Sigmoid colon (tissue), 7 donors: ENCODE results near the gene DTX4. TPM values are rescaled to one million over a fixed set of nuclear protein-coding genes. Genes with fewer than 3 reads are reported as not detected.

Source experiments
- DNase-seq: peaks from one replicate; pipeline ENCODE4 v3.0.0-alpha.2; 2019
- H3K27ac ChIP-seq, 4 donors: fragments of 200-600 bp; sonication (generic); one replicate each; pipeline ENCODE4 v1.5.1; 2016 to 2019; ENCODE audit warnings: mild to moderate bottlenecking in 1 of 4
- H3K27me3 ChIP-seq, 3 donors: fragments of 200-600 bp; sonication (generic); one replicate each; pipeline ENCODE4 v1.5.1; 2019; ENCODE audit warnings: mild to moderate bottlenecking in 1 of 3
- H3K36me3 ChIP-seq, 4 donors: fragments of 200-600 bp; sonication (generic); one replicate each; pipeline ENCODE4 v1.5.1; 2016 to 2019
- H3K4me1 ChIP-seq, 4 donors: fragments of 200-600 bp; sonication (generic); one replicate each; pipeline ENCODE4 v1.5.1; 2017 to 2019
- H3K4me3 ChIP-seq, 4 donors: fragments of 200-600 bp; sonication (generic); one replicate each; pipeline ENCODE4 v1.5.1; 2017 to 2019; ENCODE audit warnings: mild to moderate bottlenecking in 2 of 4, moderate library complexity in 1 of 4
- H3K9me3 ChIP-seq, 4 donors: fragments of 200-600 bp in 3 of 4; sonication (generic) in 3 of 4; one replicate each; pipeline versions ENCODE4 v1.5.1 to v1.6.1; 2013 to 2019
- CTCF ChIP-seq, 4 experiments: fragments of 450-650 bp in 3 of 4; fragments of 200-600 bp in 1 of 4; IDR thresholded peaks; one replicate each; pipeline ENCODE4 v1.5.1; 2016 to 2019; ENCODE audit warnings: antibody characterized with exemption in 4 of 4, mild to moderate bottlenecking in 3 of 4, moderate library complexity in 2 of 4
- EP300 ChIP-seq, 4 donors: sonication (generic); formaldehyde crosslinking; IDR thresholded peaks; one replicate each; pipeline ENCODE4 v1.6.1; 2017; ENCODE audit warnings: antibody characterized with exemption in 4 of 4
- POLR2A ChIP-seq, 2 donors: fragments of 450-650 bp; IDR thresholded peaks; one replicate each; pipeline ENCODE4 v1.6.1; 2016; ENCODE audit warnings: antibody characterized with exemption in 2 of 2, mild to moderate bottlenecking in 2 of 2, moderate library complexity in 2 of 2
- POLR2AphosphoS5 ChIP-seq, 4 donors: sonication (generic); formaldehyde crosslinking; IDR thresholded peaks; one replicate each; pipeline ENCODE4 v1.6.1; 2017; ENCODE audit warnings: antibody characterized with exemption in 4 of 4
- WGBS, 2 donors: extraction: QIAGEN DNeasy Blood & Tissue Kit; methylation state at CpG; one replicate each; pipeline ENCODE4 v1.1.7; 2013; 5-methylcytosine and 5-hydroxymethylcytosine counted together
- intact Hi-C: fragments of 100-400 bp; cut with DNase I; formaldehyde crosslinking; loops from one replicate; pipeline ENCODE4 v1.15.1; 2023
- polyA plus RNA-seq, 3 donors: library from polyadenylated mRNA; stranded (reverse); fragments of 200-250 nt; gene quantifications; one replicate each; pipeline ENCODE4 v1.2.3, GENCODE V29; 2013
- total RNA-seq, 4 donors: library from RNA; depleted of rRNA; stranded (reverse); fragments of >200 nt; gene quantifications; one replicate each; pipeline ENCODE4 v1.1.0, GENCODE V29; 2016
- donor health status: healthy with polysubstance abuse.
- donor health status: Bipolar disorder and iron deficiency.
- donor health status: healthy.

The DTX4 gene
- total and polyA plus RNA-seq, 7 donors, result 3.5 to 29.0 (median 7.8) TPM

GRCh38 chr11:59183771-59184170 is 11.8 kb downstream of the DTX4 start:
- no peaks in the 10 kb centered on the region for H3K36me3 ChIP-seq
- H3K27me3 ChIP-seq, result peaks cover 0 to 8% (median 0%) of the 10 kb centered on the region in 3 donors
- 37 to 64% methylated on average over 1 of the region's 1 CpG for WGBS, 2 donors
- intact Hi-C loops, result no loop called here
- no peaks in the 10 kb centered on the region for H3K9me3 ChIP-seq
- DNase-seq, result peak; percentile 73
- H3K27ac ChIP-seq, result peak overlapping the region in 2 of 4 donors; percentile 20 to 60
- H3K4me3 ChIP-seq, result no peak overlapping the region
- TF ChIP-seq EP300 (IDR thresholded peaks at IDR 0.05), result no peak
- TF ChIP-seq POLR2AphosphoS5 (IDR thresholded peaks at IDR 0.05), result peak in 1 of 4 donors; percentile 31
- peaks cover 0 to 11% (median 8%) of the 10 kb centered on the region in 4 donors for H3K4me1 ChIP-seq

DNA sequence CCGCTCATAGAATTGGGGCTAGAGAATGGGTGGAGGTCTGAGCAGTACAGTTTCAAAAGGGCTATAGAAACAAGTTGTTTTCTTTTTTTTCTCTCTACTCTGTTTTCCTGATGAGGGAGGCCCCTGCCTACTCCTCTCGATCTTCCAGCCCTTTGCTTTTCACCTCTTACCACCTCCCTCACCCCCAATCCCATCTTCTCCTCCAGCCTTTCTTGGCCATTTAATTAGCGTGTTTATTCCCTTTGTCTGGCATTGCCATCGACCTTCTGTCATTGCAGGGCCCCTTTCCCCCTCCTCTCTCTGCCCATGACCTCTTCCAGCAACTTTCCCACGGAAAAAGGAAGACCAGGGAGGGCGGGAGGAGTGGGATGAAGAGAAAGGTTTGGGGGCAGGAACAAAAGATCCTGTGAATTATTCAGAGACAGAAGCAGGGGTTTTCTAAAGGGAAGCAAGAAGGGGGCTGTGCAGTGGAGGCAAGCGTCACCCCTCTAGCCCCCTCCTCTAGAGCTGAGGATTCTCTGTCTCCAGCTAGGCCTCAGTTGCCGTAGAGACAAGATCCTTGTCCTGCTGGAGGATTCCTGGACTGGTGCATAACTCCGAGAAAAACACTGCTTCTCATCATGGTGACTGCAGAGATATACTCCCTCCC is 12.9 kb downstream of the DTX4 start:
- peaks cover 0 to 13% (median 8%) of the 10 kb centered on the region in 4 donors for H3K4me1 ChIP-seq
- 31 to 65% methylated on average over 9 of the region's 9 CpGs for WGBS, 2 donors
- intact Hi-C loops, result no loop called here
- no peaks in the 10 kb centered on the region for H3K9me3 ChIP-seq
- peaks cover 0 to 8% (median 0%) of the 10 kb centered on the region in 3 donors for H3K27me3 ChIP-seq
- TF ChIP-seq POLR2AphosphoS5 (IDR thresholded peaks at IDR 0.05) (no peak), EP300 (IDR thresholded peaks at IDR 0.05) (no peak), CTCF (IDR thresholded peaks at IDR 0.05) (no peak), POLR2A (IDR thresholded peaks at IDR 0.05) (no peak)
- DNase-seq, result no peak
- peak overlapping the region in 3 of 4 donors; percentile 9 to 54 (median 11) for H3K27ac ChIP-seq
- no peaks in the 10 kb centered on the region for H3K36me3 ChIP-seq
- no peak overlapping the region for H3K4me3 ChIP-seq

DNA sequence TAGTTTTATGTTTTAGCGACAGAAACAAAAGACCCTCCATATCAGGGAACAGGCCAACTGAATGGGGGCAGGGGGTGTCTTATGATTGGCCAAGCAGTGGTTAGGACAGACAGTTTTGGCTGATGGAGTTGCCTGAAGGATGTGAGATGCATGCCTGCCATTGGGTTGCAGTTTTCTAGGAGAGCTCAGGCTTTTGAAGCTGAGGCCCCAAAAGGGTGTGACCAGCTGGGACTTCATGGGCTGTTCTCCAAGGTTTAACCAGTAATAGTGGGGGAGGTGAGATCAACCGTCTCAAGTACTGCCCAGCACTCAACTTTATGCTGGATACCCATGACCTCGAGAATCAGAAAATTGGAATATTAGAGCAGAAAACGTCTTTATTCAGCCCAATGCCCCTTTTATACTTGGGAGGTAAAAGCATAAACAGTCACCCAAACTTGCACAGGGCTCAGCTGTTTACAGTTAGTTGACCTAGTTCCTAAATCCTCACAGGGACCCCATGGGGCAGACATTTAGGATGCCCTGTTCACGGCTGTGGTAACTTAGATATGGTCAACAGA is 13.5 kb downstream of the DTX4 start:
- H3K36me3 ChIP-seq, result no peaks in the 10 kb centered on the region
- H3K9me3 ChIP-seq, result no peaks in the 10 kb centered on the region
- H3K4me3 ChIP-seq, result no peak overlapping the region
- peak overlapping the region in 2 of 4 donors; percentile 9 to 11 for H3K27ac ChIP-seq
- no peak for DNase-seq
- 15 to 59% methylated on average over 5 of the region's 5 CpGs for WGBS, 2 donors
- peaks cover 0 to 8% (median 0%) of the 10 kb centered on the region in 3 donors for H3K27me3 ChIP-seq
- no peak for TF ChIP-seq POLR2AphosphoS5 (IDR thresholded peaks at IDR 0.05)
- TF ChIP-seq CTCF (IDR thresholded peaks at IDR 0.05), result no peak
- no peak for TF ChIP-seq EP300 (IDR thresholded peaks at IDR 0.05)
- no peak for TF ChIP-seq POLR2A (IDR thresholded peaks at IDR 0.05)
- intact Hi-C loops, result no loop called here
- peaks cover 0 to 14% (median 8%) of the 10 kb centered on the region in 4 donors for H3K4me1 ChIP-seq

DNA sequence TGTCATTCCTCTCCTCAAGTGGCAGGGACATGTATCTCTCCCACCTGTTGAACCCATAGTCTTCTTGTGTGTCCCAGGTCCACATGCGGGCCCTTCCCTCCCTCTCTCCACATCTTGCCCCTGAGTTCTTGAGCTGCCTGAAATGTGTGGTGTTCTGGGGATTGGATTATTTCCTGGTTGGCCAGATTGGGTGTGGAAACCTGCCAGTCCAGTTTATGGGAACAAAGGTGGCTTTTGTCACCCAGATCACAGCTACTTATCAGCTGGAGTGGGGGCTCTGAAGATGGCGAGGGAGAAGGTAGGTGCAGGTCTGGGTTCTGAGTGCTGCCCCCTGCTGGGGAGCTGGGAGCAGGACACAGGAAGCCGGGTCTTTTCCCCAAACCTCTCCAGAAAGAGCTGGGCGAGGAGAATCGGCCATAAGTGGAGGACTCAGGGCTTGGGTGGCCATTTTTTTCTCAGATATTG is 14.2 kb downstream of the DTX4 start:
- TF ChIP-seq EP300 (IDR thresholded peaks at IDR 0.05) (no peak), CTCF (IDR thresholded peaks at IDR 0.05) (peak in 2 of 4 experiments; percentile 30 to 68), POLR2A (IDR thresholded peaks at IDR 0.05) (peak in 1 of 2 donors; percentile 29), POLR2AphosphoS5 (IDR thresholded peaks at IDR 0.05) (no peak)
- no peak for DNase-seq

GRCh38 chr11:59187035-59187434 is 15.1 kb downstream of the DTX4 start:
- Histone ChIP-seq H3K4me3 (no peak overlapping the region), H3K27me3 (peaks cover 0 to 8% (median 0%) of the 10 kb centered on the region in 3 donors), H3K27ac (peak overlapping the region; percentile 8 to 54 (median 28)), H3K36me3 (peaks cover 0 to 8% (median 2%) of the 10 kb centered on the region in 4 donors), H3K9me3 (no peaks in the 10 kb centered on the region), H3K4me1 (peaks cover 0 to 14% (median 8%) of the 10 kb centered on the region in 4 donors)
- WGBS, 2 donors, result 34 to 69% methylated on average over 3 of the region's 3 CpGs
- intact Hi-C loops, result no loop called here
- TF ChIP-seq POLR2A (IDR thresholded peaks at IDR 0.05) (no peak), EP300 (IDR thresholded peaks at IDR 0.05) (no peak), CTCF (IDR thresholded peaks at IDR 0.05) (no peak), POLR2AphosphoS5 (IDR thresholded peaks at IDR 0.05) (no peak)
- no peak for DNase-seq

More for the DNA sequence above, 14.2 kb downstream of the DTX4 start:
- intact Hi-C loops, result no loop called here
- H3K27me3 ChIP-seq, result peaks cover 0 to 8% (median 0%) of the 10 kb centered on the region in 3 donors
- WGBS, 2 donors, result 12 to 64% methylated on average over 5 of the region's 5 CpGs
- no peak overlapping the region for H3K4me3 ChIP-seq
- H3K9me3 ChIP-seq, result no peaks in the 10 kb centered on the region
- H3K36me3 ChIP-seq, result peaks cover 0 to under 1% (median 0%) of the 10 kb centered on the region in 4 donors
- H3K27ac ChIP-seq, result peak overlapping the region; percentile 8 to 54 (median 28)
- H3K4me1 ChIP-seq, result peaks cover 0 to 14% (median 8%) of the 10 kb centered on the region in 4 donors
